GM18520 (cell line): Measurements from ENCODE around the gene ARHGEF7.
"Not testable (repeated sequence)": the region's sequence is repeated elsewhere in the genome, so short reads cannot be mapped to it uniquely, and the experiment has no call there.

Source experiments
- ATAC-seq: cut with Tn5 transposase; IDR thresholded peaks from one replicate; pipeline ENCODE4 v1.9.1; 2021; ENCODE audit not compliant: unreplicated experiment

The ARHGEF7 gene

DNA sequence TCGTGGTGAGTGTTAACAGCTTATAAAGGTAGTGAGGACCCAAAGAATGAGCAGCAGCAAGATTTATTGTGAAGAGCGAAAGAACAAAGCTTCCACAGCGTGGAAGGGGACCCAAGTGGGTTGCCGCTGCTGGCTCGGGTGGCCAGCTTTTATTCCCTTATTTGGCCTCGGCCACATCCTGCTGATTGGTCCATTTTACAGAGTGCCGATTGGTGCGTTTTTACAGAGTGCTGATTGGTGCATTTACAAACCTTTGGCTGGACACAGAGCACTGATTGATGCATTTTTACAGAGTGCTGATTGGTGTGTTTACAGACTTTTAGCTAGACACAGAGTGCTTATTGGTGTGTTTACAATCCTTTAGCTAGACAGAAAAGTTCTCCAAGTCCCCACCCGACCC, 74.4 kb downstream of the ARHGEF7 start:
- ATAC-seq = not testable (repeated sequence)

DNA sequence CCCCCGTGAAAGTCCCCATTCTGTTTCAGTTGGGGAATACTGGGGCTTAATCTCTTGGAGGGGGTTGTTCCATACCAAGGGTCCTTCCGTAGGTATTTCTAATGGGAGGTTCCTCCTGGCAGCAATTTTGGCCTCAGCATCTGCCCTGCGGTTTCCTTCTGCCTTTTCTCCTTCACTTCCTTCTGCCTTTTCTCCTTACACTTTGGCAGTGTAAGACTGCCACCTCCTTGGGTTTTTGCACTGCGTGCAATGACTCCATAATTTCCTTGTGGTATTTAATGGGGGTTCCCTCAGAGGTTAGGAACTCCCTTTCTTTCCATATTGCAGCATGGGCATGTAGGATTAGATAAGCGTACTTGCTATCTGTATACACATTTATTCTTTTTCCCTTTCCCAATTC, 78.1 kb downstream of the ARHGEF7 start:
- ATAC-seq = not testable (repeated sequence)

DNA sequence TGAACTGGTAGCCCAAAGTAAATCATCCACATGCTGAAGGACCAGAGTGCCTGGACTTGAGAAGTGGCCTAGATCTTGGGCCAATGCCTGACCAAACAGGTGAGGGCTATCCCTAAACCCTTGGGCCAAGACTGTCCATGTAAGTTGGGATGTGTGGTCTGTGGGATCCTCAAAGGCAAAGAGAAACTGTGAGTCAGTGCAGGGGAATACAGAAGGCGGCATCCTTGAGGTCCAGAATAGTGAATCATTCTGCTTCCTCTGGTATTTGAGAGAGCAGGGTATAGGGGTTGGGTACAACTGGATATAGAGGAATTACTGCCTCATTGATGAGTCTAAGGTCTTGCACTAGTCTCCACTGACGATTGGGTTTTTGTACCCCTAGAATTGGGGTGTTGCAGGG, 79.5 kb downstream of the ARHGEF7 start:
- not testable (repeated sequence) for ATAC-seq

DNA sequence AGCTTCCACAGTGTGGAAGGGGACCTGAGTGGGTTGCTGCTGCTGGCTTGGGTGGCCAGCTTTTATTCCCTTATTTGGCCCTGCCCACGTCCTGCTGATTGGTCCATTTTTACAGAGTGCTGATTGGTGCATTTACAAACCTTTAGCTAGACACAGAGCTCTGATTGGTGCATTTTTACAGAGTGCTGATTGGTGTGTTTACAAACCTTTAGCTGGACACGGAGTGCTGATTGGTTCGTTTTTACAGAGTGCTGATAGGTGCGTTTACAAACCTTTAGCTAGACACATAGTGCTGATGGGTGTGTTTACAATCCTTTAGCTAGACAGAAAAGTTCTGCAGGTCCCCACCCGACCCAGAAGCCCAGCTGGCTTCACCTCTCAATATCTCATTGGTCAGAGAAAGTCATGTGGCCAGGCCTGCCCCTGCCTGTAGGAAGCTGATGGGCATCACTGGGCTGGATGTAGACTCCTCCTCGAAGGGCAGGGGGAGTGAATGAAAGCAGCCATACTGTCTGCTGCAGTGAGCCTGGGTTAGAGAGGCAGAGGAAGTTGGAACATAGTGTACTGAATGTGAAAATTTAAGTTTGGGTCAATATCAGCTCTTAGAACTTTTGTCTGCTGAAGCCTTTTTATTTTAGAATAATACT, 83.7 kb downstream of the ARHGEF7 start:
- ATAC-seq = not testable (repeated sequence)

DNA sequence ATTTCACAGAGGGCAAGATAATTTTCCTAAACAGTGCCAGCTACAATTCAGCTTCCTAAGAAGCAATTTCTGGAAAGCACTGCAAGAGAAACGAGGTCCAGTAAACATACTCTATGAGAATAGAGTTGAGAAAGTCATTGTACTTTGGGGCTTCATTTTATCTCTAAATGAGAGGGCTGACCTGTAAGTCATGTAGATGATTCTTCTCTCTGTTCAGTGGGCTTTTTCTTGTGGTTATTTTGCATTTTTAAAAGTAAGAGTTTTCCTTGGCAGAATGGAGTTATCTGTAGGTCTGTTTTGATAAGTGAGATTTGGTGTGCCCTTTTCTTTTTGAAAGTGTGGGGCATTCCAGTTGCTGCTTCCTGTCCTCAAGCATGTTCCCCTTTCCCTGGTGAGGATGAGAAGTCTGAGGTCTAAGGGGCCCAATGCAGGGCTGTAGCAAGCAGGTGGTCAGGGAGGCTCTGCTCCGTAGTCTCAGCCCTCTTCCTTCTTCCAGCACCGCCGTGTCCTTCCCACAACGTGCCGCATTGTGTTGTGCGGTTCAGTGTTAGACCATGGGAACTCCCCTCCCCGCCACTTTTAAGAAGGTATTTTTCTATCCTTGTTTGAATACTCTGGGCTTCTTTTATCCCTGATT, 86.3 kb downstream of the ARHGEF7 start:
- ATAC-seq = no peak

DNA sequence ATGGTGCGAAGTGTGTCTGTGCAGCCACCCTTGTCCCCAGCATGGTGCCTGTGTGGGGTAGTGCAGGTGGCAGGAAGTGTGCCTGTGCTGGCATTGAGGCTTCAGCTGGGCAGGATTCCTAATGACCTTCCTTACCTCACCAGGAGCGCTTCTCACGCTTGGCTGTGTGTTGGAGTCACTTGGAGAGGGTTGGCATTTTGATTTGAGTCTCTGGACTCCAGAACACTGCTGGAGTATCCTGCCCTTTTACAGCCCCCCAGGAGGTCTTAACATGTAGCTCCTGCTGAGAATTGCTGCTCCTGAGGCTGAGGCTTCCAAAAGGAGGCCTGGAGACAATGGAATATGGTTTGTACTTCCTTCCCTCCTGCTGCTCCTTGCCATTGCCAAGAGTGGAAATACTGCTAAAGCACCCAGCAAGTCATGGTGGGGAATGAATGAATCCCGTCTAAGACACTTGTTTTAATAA, 87.1 kb downstream of the ARHGEF7 start:
- no peak for ATAC-seq

DNA sequence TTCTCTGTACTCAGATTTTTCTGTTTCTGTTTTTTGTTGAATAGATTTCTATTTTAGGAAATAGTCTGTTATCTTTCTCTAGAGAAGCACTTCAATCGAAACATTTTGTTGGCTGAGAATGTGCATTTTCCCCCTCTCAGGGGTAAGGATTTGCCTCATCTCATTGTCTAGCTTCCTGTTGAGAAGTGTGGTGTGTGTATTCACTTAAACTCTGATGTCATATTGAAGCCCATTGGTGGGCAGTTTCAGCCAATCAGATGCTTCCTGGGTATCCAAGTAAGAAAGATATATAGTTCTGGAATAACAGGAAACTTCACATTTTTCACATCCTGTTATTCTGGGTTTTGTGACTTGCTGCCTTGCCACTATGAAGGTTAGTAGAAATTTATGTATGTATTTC, 87.6 kb downstream of the ARHGEF7 start:
- ATAC-seq = peak; percentile 54

DNA sequence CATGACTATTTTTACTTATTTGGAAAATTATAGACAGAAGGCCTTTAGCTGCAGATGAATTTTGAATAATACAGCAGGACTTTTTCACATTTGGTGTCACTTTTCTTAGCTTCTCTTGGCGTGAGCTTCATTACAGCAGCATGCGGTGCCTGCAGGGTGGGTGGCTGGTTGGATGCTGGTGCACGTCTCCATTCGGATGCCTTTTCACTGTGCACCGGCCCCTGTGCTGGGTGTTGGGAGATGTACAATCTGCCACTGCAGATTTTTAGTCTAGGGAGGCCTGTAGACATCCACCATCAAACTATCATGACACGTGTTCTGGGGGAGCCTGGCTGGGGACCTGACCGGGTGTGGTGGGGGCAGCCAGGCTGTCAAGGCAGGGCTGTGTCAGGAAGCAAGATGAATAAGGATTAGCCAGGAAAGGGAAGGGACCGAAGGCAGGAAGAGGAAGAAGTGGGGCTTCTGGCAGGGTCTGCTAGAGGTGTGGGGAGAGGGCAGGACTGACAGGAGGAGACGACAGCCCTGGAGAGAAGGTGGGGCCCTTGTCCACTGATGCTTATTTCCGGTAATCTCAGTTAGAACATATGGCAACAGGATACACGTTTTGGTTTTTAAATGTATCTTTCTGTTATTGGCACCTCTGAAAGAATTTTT, 88.8 kb downstream of the ARHGEF7 start:
- ATAC-seq = no peak

DNA sequence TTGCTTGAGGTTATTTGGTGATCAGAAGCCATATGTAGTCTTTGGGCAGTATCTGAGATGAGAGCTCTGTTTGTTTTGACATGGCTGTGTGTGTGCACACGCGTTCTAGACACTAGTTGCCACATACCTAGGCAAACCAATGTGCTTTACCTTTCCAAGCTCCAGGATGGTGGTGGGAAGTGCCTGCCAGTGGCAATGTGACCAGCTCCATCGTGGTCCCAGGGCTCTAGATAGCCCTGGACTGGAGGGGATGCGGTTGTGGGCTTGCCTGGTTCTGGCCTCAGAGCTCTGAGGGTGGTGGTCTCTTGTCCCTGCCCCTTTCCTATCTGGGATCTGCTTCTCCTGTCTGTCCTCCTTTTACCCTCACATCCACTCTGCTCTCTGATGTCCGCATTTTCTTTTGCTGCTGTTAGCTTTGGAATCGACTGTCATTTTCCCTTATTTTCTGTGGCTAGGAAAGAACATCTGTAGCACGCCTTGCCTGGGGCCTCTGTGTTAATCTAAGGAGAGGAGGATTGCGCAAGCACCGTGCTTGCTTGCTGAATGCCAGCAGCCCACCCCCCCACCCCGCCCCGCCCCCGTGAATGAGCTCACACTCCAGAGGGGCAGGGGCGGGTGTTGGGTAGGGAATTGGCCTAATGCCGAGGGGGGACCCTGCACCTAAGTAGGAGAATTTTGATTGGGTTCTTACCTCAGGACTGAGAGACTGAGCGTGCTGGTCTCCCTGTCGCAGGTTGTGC, 89.5 kb downstream of the ARHGEF7 start:
- no peak for ATAC-seq

DNA sequence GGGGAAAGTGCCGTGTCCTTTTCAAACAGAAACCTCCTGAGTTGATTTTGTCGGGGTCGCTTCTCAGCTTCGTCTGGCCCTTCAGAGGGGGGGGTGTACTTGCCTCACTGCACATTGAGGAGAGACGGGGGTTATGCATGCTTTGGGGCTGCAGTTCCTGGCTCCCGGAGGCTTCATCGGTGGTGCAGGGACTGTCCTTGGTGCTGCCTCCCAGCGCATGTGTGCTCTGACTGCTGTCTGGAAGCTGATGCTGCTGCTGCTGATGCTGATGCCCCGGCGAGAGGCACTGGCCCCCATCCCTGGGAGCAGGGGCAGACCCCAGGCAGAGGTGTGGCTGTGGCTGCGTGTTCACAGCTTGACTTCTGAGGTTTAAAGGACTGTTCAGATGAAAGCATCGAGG, 91.0 kb downstream of the ARHGEF7 start:
- no peak for ATAC-seq

DNA sequence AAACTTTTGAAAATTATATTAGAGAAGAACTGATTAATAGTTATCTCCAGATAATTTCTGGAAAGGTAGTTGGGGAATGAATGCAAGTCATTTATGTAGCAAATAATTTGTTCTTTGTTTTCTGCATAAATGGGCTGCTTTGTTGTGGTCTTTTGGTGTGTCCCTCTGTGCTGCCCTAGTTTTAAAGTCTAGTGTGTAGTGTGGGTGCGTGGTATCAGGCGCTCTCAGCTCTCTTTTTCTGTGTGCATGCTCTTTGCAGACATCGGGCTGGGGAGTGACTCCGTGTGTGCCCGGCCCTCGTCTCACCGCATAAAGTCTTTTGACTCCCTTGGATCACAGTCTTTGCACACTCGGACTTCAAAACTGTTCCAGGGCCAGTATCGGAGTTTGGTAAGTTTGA, 94.5 kb downstream of the ARHGEF7 start:
- no peak for ATAC-seq

DNA sequence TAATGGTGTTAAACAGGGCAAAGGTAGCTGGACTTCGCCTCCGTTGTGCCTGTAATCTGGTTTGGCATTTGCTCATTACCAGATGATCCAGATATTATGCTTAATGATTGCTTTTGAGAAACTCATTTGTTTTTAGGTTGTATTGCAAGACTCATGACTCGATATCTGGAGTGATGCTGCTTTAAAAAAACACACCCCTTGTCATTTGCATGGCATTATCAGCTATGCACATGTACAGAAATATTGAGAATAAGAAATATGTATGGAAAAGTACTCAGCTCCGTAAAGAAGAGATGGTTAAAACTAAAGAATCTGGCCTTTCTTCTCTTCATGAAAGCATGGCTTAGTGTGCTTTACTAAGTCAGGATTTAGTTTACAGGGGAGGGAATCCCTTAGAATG, 95.0 kb downstream of the ARHGEF7 start:
- no peak for ATAC-seq

DNA sequence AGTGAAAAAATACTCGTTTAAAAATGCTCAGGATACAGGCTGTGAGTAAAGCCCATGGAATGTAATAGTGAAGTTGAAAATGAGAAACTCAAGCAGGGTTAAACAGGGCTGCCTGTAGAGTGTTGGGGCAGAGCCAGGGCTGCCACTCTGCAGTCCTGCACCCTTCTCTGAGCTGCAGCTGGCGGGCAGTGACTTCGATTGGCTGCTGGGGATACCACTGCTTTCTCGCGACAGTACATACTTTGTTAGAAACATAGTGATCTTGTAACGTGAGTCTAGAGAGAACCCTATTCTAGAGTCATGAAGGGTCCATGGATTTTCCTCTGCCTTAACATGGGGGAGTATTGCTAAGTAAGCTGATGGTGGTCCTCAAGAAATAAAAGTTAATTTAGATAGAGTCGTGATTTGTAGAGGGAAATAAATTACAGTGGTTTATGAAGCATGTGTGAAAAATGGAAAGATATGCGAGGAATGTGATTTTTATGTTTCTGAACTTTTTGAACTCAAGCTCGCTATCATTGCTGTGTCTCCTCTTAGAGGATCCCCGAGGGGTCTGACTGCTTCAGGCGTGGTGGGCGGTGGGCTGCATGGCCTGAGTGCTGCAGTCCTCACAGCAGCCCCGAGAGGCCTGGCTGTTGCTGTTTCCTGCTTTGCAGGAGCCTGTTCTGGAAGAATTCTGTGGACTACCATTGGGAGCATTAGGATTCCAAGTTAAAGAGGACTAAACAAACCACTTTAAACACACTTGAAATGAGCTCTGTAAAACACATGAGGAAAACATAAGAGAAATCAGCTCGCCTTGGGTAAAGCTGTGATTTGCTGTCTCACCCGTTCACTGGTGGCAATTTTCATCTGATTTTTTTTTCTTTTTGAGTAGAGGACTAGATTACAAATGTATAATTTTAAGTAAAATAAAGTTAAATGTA, 95.7 kb downstream of the ARHGEF7 start:
- no peak for ATAC-seq

DNA sequence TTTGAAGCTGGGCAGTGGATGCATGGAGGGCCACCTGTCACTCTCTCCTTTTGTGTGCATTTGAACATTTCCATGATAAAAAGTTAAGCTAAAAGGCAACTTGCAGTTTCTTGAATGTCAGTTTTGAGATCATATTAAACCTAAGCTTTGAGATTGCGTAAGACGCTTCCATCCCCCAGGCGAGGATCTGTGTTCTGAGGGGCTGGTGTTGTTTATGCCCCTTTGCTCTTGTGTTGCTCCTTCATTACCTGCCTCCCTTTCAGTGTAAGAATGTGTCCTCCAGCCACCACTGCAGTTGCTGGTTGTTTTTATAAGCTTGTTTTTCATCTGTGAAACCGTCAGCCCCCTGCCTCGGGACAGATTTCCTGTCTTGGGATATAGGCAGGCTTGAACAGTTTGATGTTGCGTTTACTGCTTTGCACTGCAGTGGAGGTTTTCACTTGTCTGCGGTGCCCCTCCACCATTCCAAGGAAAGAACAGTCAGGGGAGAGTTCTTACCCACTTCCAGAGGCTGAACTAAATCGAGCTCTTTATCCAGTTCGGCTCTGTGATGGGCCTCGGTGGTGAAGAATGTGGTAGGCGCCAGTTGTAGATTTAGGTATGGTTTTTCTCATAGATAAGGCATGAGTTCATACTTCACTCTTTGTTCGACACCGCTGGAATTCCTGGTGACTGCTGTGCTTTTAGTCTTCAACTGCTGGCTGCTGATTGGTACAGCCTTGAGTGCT, 96.8 kb downstream of the ARHGEF7 start:
- no peak for ATAC-seq

DNA sequence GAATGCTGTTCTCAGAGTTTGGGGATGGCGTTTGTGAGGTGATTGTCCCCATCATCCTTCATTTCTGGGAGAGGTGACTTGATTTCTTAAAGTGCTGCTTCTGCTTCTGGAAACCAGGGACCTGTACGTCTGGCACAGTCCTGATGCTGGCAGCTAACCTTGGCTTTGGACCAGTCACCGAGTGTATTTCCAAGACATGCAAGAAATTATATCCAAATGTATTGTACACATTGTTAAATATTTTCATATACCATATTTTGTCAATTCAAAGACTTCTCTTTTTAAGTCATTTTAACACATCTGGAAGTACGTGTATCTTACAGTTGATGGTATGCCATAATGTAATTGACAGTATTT, 97.4 kb downstream of the ARHGEF7 start:
- ATAC-seq = no peak

DNA sequence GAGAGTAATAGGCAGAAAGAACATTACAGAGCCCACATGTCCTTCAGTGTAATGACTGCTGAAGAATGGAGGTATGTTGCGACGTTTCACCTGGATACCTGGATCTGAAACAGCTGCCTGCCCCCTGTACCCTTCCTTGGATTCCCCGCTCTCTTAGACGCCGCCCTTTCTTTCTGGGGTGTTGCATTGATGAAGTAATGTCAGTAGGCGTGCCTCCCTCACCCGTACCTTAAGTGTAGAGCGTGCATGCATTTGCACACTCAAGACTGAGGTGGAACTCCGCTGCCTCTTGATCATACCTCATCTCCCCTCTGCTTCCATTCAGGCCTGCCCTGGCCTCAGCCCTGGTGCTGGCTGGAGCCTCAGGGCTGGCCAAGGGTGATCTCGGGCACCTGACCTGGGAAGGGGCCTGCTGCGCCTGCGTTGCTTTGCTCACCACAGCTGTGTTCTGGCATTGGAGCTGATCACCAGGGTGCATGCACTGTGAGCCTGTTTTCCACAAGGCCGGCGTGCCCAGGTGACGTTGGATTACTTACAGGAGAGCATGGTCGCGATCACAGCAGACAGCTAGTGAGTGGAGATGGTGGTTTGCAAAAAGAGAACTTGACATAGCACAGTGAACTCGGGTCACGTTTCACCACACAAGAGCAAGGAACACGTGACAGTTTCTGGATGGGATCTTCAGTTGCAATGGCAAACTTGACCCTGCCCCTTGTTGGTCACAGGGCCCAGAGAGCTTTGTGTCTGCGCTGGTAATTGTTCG, 99.0 kb downstream of the ARHGEF7 start:
- no peak for ATAC-seq

DNA sequence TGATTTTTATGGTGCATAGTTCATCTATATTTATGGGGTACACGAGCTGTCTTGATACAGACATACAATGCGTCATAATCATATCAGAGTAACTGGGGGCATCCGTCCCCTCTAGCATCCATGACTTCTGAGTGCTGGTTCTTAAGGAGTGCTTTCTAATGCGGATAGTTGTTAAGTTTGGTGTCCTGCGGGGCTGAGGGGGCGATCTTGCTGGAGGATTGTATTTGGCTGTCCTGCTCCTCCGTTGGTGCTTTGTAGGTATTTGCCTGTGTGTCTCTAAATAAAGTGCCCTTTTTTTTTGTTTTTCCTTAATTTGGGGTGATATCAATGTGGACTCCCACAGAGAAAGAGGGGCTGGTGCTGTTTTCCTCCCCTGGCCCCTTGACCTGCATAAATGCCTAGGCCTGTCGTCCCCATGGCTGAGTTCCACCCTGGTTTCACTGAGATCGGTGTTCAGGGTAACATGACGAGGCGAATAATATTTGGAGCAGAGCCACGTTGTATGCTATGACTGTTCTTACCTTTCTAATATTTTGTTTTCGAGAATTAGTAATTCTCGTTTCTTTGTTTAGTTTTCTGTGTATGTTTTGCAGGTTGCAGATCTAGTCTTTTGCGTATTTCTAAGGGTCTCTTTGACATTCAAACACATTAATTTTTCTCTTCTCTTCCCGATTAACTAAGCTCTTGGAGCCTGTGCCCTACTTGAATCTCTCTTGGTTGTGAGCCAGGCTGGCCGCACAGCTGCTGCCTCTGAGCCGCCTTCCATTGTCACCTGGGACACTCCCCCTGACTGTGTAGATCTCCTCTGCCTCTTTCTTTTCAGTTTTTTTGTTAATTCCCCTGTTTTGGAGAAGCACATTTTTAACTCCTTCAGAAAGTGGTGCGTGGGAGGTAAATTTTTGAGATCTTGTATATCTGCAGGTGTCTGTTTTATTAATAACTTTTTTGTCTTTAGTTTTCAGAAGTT, 100.3 kb downstream of the ARHGEF7 start:
- no peak for ATAC-seq
